Activated CD8-positive, alpha-beta memory T cell treated with anti-CD3 and anti-CD28 coated beads, Interleukin-2, amount 10 ng/mL, durations not matched to agents 7 days and 5 days (primary cell): ENCODE results near the gene NTRK3. TPM values are rescaled to one million over a fixed set of nuclear protein-coding genes. Genes with fewer than 3 reads are reported as not detected.

ENCODE experiments used
- ATAC-seq: fragments of 150-1000 bp; cut with Tn5 transposase; one replicate; pipeline ENCODE4 v1.10.0; 2021; ENCODE audit warnings: moderate library complexity
- CTCF ChIA-PET: fragments of 350-600 bp; sonication (Branson Sonifier 250); formaldehyde crosslinking; loops from one replicate; lab custom pipeline; 2021; ENCODE audit warnings: antibody characterized with exemption; lab: Charles Lee
- DNase-seq: peaks from one replicate; pipeline ENCODE4 v3.0.0-alpha.2; 2020
- H3K27ac Mint-ChIP-seq: one replicate; pipeline ENCODE4 v1.8.0; 2021; ENCODE audit warnings: mild to moderate bottlenecking, mixed read lengths
- H3K27me3 Mint-ChIP-seq: one replicate; pipeline ENCODE4 v1.8.0; 2021; ENCODE audit warnings: mixed read lengths
- H3K36me3 Mint-ChIP-seq: one replicate; pipeline ENCODE4 v1.8.0; 2021; ENCODE audit warnings: mild to moderate bottlenecking, mixed read lengths
- H3K4me1 Mint-ChIP-seq: one replicate; pipeline ENCODE4 v1.8.0; 2021; ENCODE audit warnings: mixed read lengths
- H3K4me3 Mint-ChIP-seq: one replicate; pipeline ENCODE4 v1.8.0; 2021; ENCODE audit warnings: mild to moderate bottlenecking, moderate library complexity, mixed read lengths
- H3K9me3 Mint-ChIP-seq: one replicate; pipeline ENCODE4 v1.8.0; 2022; ENCODE audit warnings: low read depth, mixed read lengths
- total RNA-seq, 2 experiments: library from RNA; stranded (reverse); gene quantifications; one replicate each; pipeline ENCODE4 v1.2.3, GENCODE V29; 2021

Gene NTRK3
- total RNA-seq, 2 experiments from 2014 or later, result not detected

- peaks cover 3% of the 10 kb centered on the region for H3K9me3 Mint-ChIP-seq
- no peak overlapping the region for H3K4me3 Mint-ChIP-seq
- CTCF ChIA-PET, result no interaction called here
- H3K27me3 Mint-ChIP-seq, result no peaks in the 10 kb centered on the region
- no peaks in the 10 kb centered on the region for H3K36me3 Mint-ChIP-seq
- H3K4me1 Mint-ChIP-seq, result no peaks in the 10 kb centered on the region
- DNase-seq (no peak), ATAC-seq (no peak)
- H3K27ac Mint-ChIP-seq, result no peak overlapping the region
Measured at GRCh38 chr15:87961851-87962420, 294.6 kb downstream of the NTRK3 start.

- Mint-ChIP-seq H3K9me3 (peaks cover 3% of the 10 kb centered on the region), H3K27ac (no peak overlapping the region), H3K4me1 (no peaks in the 10 kb centered on the region), H3K4me3 (no peak overlapping the region), H3K27me3 (no peaks in the 10 kb centered on the region), H3K36me3 (no peaks in the 10 kb centered on the region)
- CTCF ChIA-PET, result no interaction called here
- ATAC-seq, result no peak
- no peak for DNase-seq
Measured at GRCh38 chr15:87959662-87960061, 296.9 kb downstream of the NTRK3 start.

GRCh38 chr15:87959080-87959479 is 297.5 kb downstream of the NTRK3 start:
- no peak overlapping the region for H3K27ac Mint-ChIP-seq
- H3K36me3 Mint-ChIP-seq, result no peaks in the 10 kb centered on the region
- DNase-seq (no peak), ATAC-seq (no peak)
- no peak overlapping the region for H3K4me3 Mint-ChIP-seq
- CTCF ChIA-PET, result no interaction called here
- H3K9me3 Mint-ChIP-seq, result peaks cover 3% of the 10 kb centered on the region
- H3K27me3 Mint-ChIP-seq, result no peaks in the 10 kb centered on the region
- no peaks in the 10 kb centered on the region for H3K4me1 Mint-ChIP-seq

GRCh38 chr15:87955284-87955909 is 301.1 kb downstream of the NTRK3 start:
- no peaks in the 10 kb centered on the region for H3K9me3 Mint-ChIP-seq
- no peak overlapping the region for H3K4me3 Mint-ChIP-seq
- no peak overlapping the region for H3K27ac Mint-ChIP-seq
- ATAC-seq (no peak), DNase-seq (no peak)
- H3K27me3 Mint-ChIP-seq, result no peaks in the 10 kb centered on the region
- H3K36me3 Mint-ChIP-seq, result no peaks in the 10 kb centered on the region
- CTCF ChIA-PET, result no interaction called here
- no peaks in the 10 kb centered on the region for H3K4me1 Mint-ChIP-seq

GRCh38 chr15:87954793-87955192 is 301.7 kb downstream of the NTRK3 start:
- ATAC-seq (no peak), DNase-seq (no peak)
- CTCF ChIA-PET, result no interaction called here
- Mint-ChIP-seq H3K9me3 (no peaks in the 10 kb centered on the region), H3K27me3 (no peaks in the 10 kb centered on the region), H3K4me3 (no peak overlapping the region), H3K36me3 (no peaks in the 10 kb centered on the region), H3K4me1 (no peaks in the 10 kb centered on the region), H3K27ac (no peak overlapping the region)

- no peak overlapping the region for H3K27ac Mint-ChIP-seq
- ATAC-seq, result no peak
- H3K9me3 Mint-ChIP-seq, result no peaks in the 10 kb centered on the region
- H3K27me3 Mint-ChIP-seq, result no peaks in the 10 kb centered on the region
- no peak for DNase-seq
- H3K4me1 Mint-ChIP-seq, result no peaks in the 10 kb centered on the region
- no peaks in the 10 kb centered on the region for H3K36me3 Mint-ChIP-seq
- no peak overlapping the region for H3K4me3 Mint-ChIP-seq
- CTCF ChIA-PET, result no interaction called here
Measured at GRCh38 chr15:87952736-87953287, 303.7 kb downstream of the NTRK3 start.

- no peak for ATAC-seq
- CTCF ChIA-PET, result no interaction called here
- Mint-ChIP-seq H3K9me3 (no peaks in the 10 kb centered on the region), H3K4me1 (no peaks in the 10 kb centered on the region), H3K27ac (no peak overlapping the region), H3K4me3 (no peak overlapping the region), H3K27me3 (no peaks in the 10 kb centered on the region), H3K36me3 (no peaks in the 10 kb centered on the region)
- no peak for DNase-seq
Measured at GRCh38 chr15:87949575-87950223, 306.8 kb downstream of the NTRK3 start.

GRCh38 chr15:87949151-87949574 is 307.4 kb downstream of the NTRK3 start:
- no peak for DNase-seq
- ATAC-seq, result no peak
- Mint-ChIP-seq H3K27me3 (no peaks in the 10 kb centered on the region), H3K27ac (no peak overlapping the region), H3K4me1 (no peaks in the 10 kb centered on the region), H3K4me3 (no peak overlapping the region), H3K9me3 (no peaks in the 10 kb centered on the region), H3K36me3 (no peaks in the 10 kb centered on the region)
- CTCF ChIA-PET, result no interaction called here

GRCh38 chr15:87947560-87947959 is 309.0 kb downstream of the NTRK3 start:
- ATAC-seq (no peak), DNase-seq (no peak)
- Mint-ChIP-seq H3K4me1 (no peaks in the 10 kb centered on the region), H3K9me3 (no peaks in the 10 kb centered on the region), H3K4me3 (no peak overlapping the region), H3K36me3 (no peaks in the 10 kb centered on the region), H3K27ac (no peak overlapping the region), H3K27me3 (no peaks in the 10 kb centered on the region)
- CTCF ChIA-PET, result no interaction called here

- no peaks in the 10 kb centered on the region for H3K36me3 Mint-ChIP-seq
- no peaks in the 10 kb centered on the region for H3K9me3 Mint-ChIP-seq
- ATAC-seq (no peak), DNase-seq (no peak)
- H3K4me1 Mint-ChIP-seq, result no peaks in the 10 kb centered on the region
- no peak overlapping the region for H3K27ac Mint-ChIP-seq
- CTCF ChIA-PET, result no interaction called here
- no peaks in the 10 kb centered on the region for H3K27me3 Mint-ChIP-seq
- H3K4me3 Mint-ChIP-seq, result no peak overlapping the region
Measured at GRCh38 chr15:87945246-87945645, 311.3 kb downstream of the NTRK3 start.

- Mint-ChIP-seq H3K27me3 (no peaks in the 10 kb centered on the region), H3K4me1 (no peaks in the 10 kb centered on the region), H3K9me3 (no peaks in the 10 kb centered on the region), H3K4me3 (no peak overlapping the region), H3K27ac (no peak overlapping the region), H3K36me3 (no peaks in the 10 kb centered on the region)
- no peak for ATAC-seq
- CTCF ChIA-PET, result no interaction called here
- no peak for DNase-seq
Measured at GRCh38 chr15:87944691-87945090, 311.8 kb downstream of the NTRK3 start.

GRCh38 chr15:87944050-87944449 is 312.5 kb downstream of the NTRK3 start:
- Mint-ChIP-seq H3K36me3 (no peaks in the 10 kb centered on the region), H3K4me3 (no peak overlapping the region), H3K9me3 (no peaks in the 10 kb centered on the region), H3K27ac (no peak overlapping the region), H3K4me1 (no peaks in the 10 kb centered on the region), H3K27me3 (no peaks in the 10 kb centered on the region)
- no peak for DNase-seq
- CTCF ChIA-PET, result no interaction called here
- ATAC-seq, result no peak

GRCh38 chr15:87943626-87944025 is 312.9 kb downstream of the NTRK3 start:
- no peaks in the 10 kb centered on the region for H3K27me3 Mint-ChIP-seq
- ATAC-seq (no peak), DNase-seq (no peak)
- H3K4me1 Mint-ChIP-seq, result no peaks in the 10 kb centered on the region
- no peaks in the 10 kb centered on the region for H3K36me3 Mint-ChIP-seq
- no peaks in the 10 kb centered on the region for H3K9me3 Mint-ChIP-seq
- no peak overlapping the region for H3K4me3 Mint-ChIP-seq
- CTCF ChIA-PET, result no interaction called here
- no peak overlapping the region for H3K27ac Mint-ChIP-seq

- DNase-seq (no peak), ATAC-seq (no peak)
- H3K9me3 Mint-ChIP-seq, result no peaks in the 10 kb centered on the region
- H3K36me3 Mint-ChIP-seq, result no peaks in the 10 kb centered on the region
- peaks cover 4% of the 10 kb centered on the region for H3K27me3 Mint-ChIP-seq
- no peak overlapping the region for H3K27ac Mint-ChIP-seq
- H3K4me3 Mint-ChIP-seq, result no peak overlapping the region
- no peaks in the 10 kb centered on the region for H3K4me1 Mint-ChIP-seq
- CTCF ChIA-PET, result no interaction called here
Measured at GRCh38 chr15:87942316-87942715, 314.2 kb downstream of the NTRK3 start.
